ENCODE data around the gene CACYBP. TPM values are rescaled to one million over a fixed set of nuclear protein-coding genes. Genes with fewer than 3 reads are reported as not detected.

CACYBP gene
- polyA plus RNA-seq, 1 donor (not counting 4 experiments of a cell fraction or from before 2014, with no cell fraction given), result 59.3 TPM

- DNase-seq (ENCODE audit: low read depth, low spot score), result no peak
- Histone ChIP-seq H3K27me3 (ENCODE audit: control insufficient read depth, extremely low read depth, insufficient read depth, low read length) (no peaks in the 10 kb centered on the region), H3K9me1 (ENCODE audit: control insufficient read depth, extremely low read depth, insufficient read depth, low read length) (no peaks in the 10 kb centered on the region), H2AFZ (ENCODE audit: control insufficient read depth, low read length) (no peak overlapping the region), H3K4me2 (ENCODE audit: control insufficient read depth, extremely low read depth, insufficient read depth, low read depth, low read length) (peak overlapping the region; percentile 63), H3K36me3 (ENCODE audit: control insufficient read depth in 2 of 2, extremely low read depth in 1 of 2, insufficient read depth in 2 of 2, low read length in 2 of 2) (no peaks in the 10 kb centered on the region), H3K27ac (ENCODE audit: control insufficient read depth, insufficient read depth, low read length) (peak overlapping the region; percentile 53), H3K9me3 (ENCODE audit: control insufficient read depth, low read depth, low read length) (no peaks in the 10 kb centered on the region), H3K79me2 (ENCODE audit: control insufficient read depth, insufficient read depth, low read length) (no peaks in the 10 kb centered on the region), H3K9ac (ENCODE audit: control insufficient read depth, extremely low read depth, insufficient read depth, low read length) (no peak overlapping the region), H3K4me3 (ENCODE audit: control insufficient read depth in 2 of 3, extremely low read depth in 1 of 3, insufficient read depth in 2 of 3, low read depth in 1 of 3, low read length in 3 of 3) (no peak overlapping the region), H4K20me1 (ENCODE audit: control insufficient read depth, extremely low read depth, insufficient read depth, low read length) (no peaks in the 10 kb centered on the region), H3K4me1 (ENCODE audit: control insufficient read depth, extremely low read depth, insufficient read depth, low read length) (peaks cover 29% of the 10 kb centered on the region)
- TF ChIP-seq CTCF (optimal IDR thresholded peaks at IDR 0.05 in 1 of 3, IDR thresholded peaks at IDR 0.05 in 1 of 3, conservative IDR thresholded peaks at IDR 0.05 in 1 of 3; ENCODE audit: extremely low read depth in 1 of 3, insufficient read depth in 2 of 3, low read length in 3 of 3), result no peak
- TF ChIP-seq EZH2 (IDR thresholded peaks at IDR 0.05; ENCODE audit: low read length), result no peak
- dilution Hi-C loops (cut with MboI; ENCODE audit: extremely low pct_ligation_motif_present, low sequenced_read_pairs), result no loop called here
- no peak for FAIRE-seq
Measured at GRCh38 chr1:174964972-174965361, 34.8 kb upstream of the CACYBP start.

GRCh38 chr1:174965362-174966007 lies 34.3 kb upstream of the CACYBP start:
- peak overlapping the region; percentile 63 for H3K4me2 ChIP-seq (ENCODE audit: control insufficient read depth, extremely low read depth, insufficient read depth, low read depth, low read length)
- no peak for FAIRE-seq

More at GRCh38 chr1:174965362-174966007, 34.3 kb upstream of the CACYBP start:
- Histone ChIP-seq H3K79me2 (ENCODE audit: control insufficient read depth, insufficient read depth, low read length) (no peaks in the 10 kb centered on the region), H3K9me3 (ENCODE audit: control insufficient read depth, low read depth, low read length) (no peaks in the 10 kb centered on the region), H4K20me1 (ENCODE audit: control insufficient read depth, extremely low read depth, insufficient read depth, low read length) (no peaks in the 10 kb centered on the region), H3K9ac (ENCODE audit: control insufficient read depth, extremely low read depth, insufficient read depth, low read length) (peak overlapping the region; percentile 1), H3K4me1 (ENCODE audit: control insufficient read depth, extremely low read depth, insufficient read depth, low read length) (peaks cover 29% of the 10 kb centered on the region), H3K36me3 (ENCODE audit: control insufficient read depth in 2 of 2, extremely low read depth in 1 of 2, insufficient read depth in 2 of 2, low read length in 2 of 2) (no peaks in the 10 kb centered on the region), H2AFZ (ENCODE audit: control insufficient read depth, low read length) (no peak overlapping the region), H3K4me3 (ENCODE audit: control insufficient read depth in 2 of 3, extremely low read depth in 1 of 3, insufficient read depth in 2 of 3, low read depth in 1 of 3, low read length in 3 of 3) (no peak overlapping the region), H3K27ac (ENCODE audit: control insufficient read depth, insufficient read depth, low read length) (peak overlapping the region; percentile 53), H3K27me3 (ENCODE audit: control insufficient read depth, extremely low read depth, insufficient read depth, low read length) (no peaks in the 10 kb centered on the region), H3K9me1 (ENCODE audit: control insufficient read depth, extremely low read depth, insufficient read depth, low read length) (no peaks in the 10 kb centered on the region)
- no peak for DNase-seq (ENCODE audit: low read depth, low spot score)
- TF ChIP-seq CTCF (optimal IDR thresholded peaks at IDR 0.05 in 1 of 3, IDR thresholded peaks at IDR 0.05 in 1 of 3, conservative IDR thresholded peaks at IDR 0.05 in 1 of 3; ENCODE audit: extremely low read depth in 1 of 3, insufficient read depth in 2 of 3, low read length in 3 of 3) (no peak), EZH2 (IDR thresholded peaks at IDR 0.05; ENCODE audit: low read length) (no peak)
- dilution Hi-C loops (cut with MboI; ENCODE audit: extremely low pct_ligation_motif_present, low sequenced_read_pairs), result no loop called here
